ENCODE data around the gene BID. TPM values are rescaled to one million over a fixed set of nuclear protein-coding genes. Genes with fewer than 3 reads are reported as not detected.

Gene BID
- total and polyA plus RNA-seq, 2 of the 8 experiments (the other 6 are each of a cell fraction or from before 2014, with no cell fraction given), result 39.3 to 114 TPM

DNA sequence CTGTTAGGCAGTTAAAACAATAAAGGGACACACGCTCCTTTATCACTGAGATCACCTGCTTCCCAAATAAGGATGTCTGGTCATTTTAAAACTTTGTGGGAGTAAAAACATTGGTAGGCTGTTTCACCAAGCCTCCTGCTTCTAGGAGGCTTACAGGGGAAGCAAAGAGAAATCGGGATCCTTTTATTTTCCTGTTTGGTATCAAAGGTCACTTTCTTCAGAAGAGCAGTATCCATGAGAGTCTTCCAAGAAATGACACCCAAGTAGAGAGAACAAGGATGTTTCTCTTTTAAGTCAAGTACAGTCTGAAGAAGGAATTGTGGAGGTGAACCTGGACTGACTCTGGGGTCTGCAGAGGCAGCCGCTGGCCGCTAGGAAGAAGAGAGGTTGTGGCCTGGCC lies 36.9 kb upstream of the BID start:
- Histone ChIP-seq H3K79me1 (ENCODE audit: low read depth, low read length) (no peaks in the 10 kb centered on the region), H4K20me1 (replicated peaks in 1 of 2; ENCODE audit: control insufficient read depth in 1 of 2, insufficient read depth in 2 of 2, low read length in 2 of 2) (peaks cover 0 to 1% of the 10 kb centered on the region in 2 experiments), H3K27ac (ENCODE audit: low read depth, low read length) (no peak overlapping the region), H2AK5ac (ENCODE audit: low read depth, low read length) (no peak overlapping the region), H3K27me3 (replicated peaks in 1 of 4; ENCODE audit: control insufficient read depth in 3 of 4, extremely low read depth in 1 of 4, insufficient read depth in 3 of 4, low read length in 3 of 4) (no peaks in the 10 kb centered on the region), H4K5ac (ENCODE audit: insufficient read length, low read depth, low read length) (no peak overlapping the region), H3K9ac (replicated peaks in 1 of 4; ENCODE audit: extremely low read depth in 1 of 4, low read depth in 3 of 4, low read length in 3 of 4) (no peak overlapping the region), H3K36me3 (ENCODE audit: control insufficient read depth in 2 of 4, insufficient read depth in 4 of 4, low read length in 3 of 4) (peaks cover 0 to 7% (median 0%) of the 10 kb centered on the region in 4 experiments; a peak in 3 of 8 replicates), H3K4me3 (ENCODE audit: extremely low read depth in 1 of 4, insufficient read depth in 2 of 4, low read depth in 3 of 4, low read length in 4 of 4) (no peak overlapping the region), H2BK120ac (replicated peaks; ENCODE audit: low read depth, low read length) (no peak overlapping the region), H3K23ac (ENCODE audit: insufficient read length) (no peak overlapping the region), H3K23me2 (ENCODE audit: low read depth, low read length) (no peaks in the 10 kb centered on the region), H3K14ac (ENCODE audit: insufficient read length) (no peak overlapping the region), H3K18ac (ENCODE audit: extremely low read depth, low read length) (no peak overlapping the region), H3K4me2 (ENCODE audit: insufficient read depth in 1 of 2, low read depth in 2 of 2, low read length in 2 of 2) (no peak overlapping the region), H3K79me2 (ENCODE audit: control insufficient read depth in 1 of 2, insufficient read depth in 2 of 2, low read length in 2 of 2) (no peaks in the 10 kb centered on the region), H3K4ac (replicated peaks; ENCODE audit: insufficient read length, low read depth, low read length) (no peak overlapping the region), H2BK15ac (ENCODE audit: low read length) (no peak overlapping the region), H3K4me1 (replicated peaks in 1 of 4; ENCODE audit: control insufficient read depth in 3 of 4, insufficient read depth in 4 of 4, low read length in 3 of 4) (peaks cover 0 to 1% (median 0%) of the 10 kb centered on the region in 4 experiments; a peak in 2 of 7 replicates), H3K9me3 (ENCODE audit: insufficient read depth in 2 of 2, low read depth in 1 of 2, low read length in 1 of 2) (no peaks in the 10 kb centered on the region), H2BK5ac (ENCODE audit: low read depth, low read length) (no peak overlapping the region), H4K91ac (replicated peaks; ENCODE audit: insufficient read length, low read length) (no peak overlapping the region), H4K8ac (ENCODE audit: extremely low read depth, insufficient read depth, low read length) (no peak overlapping the region), H3K56ac (replicated peaks; ENCODE audit: insufficient read length, low read depth, low read length) (no peak overlapping the region), H2AFZ (ENCODE audit: low read length) (no peak overlapping the region), H2BK20ac (ENCODE audit: low read length) (no peak overlapping the region), H2BK12ac (ENCODE audit: low read depth, low read length) (no peak overlapping the region)
- ChIA-PET CTCF (ENCODE audit: partially characterized antibody) (interaction anchor here (0.9 to 4.1 kb wide), 4 partner anchors 10 to 265 kb away, joined by 3 to 22 read pairs (median 6); no protein-coding TSS in a partner anchor), POLR2A (ENCODE audit: partially characterized antibody) (interaction anchor here (1.0 kb wide), 1 partner anchor 15 kb away, joined by 4 read pairs; no protein-coding TSS in a partner anchor)
- FAIRE-seq (no peak), DNase-seq (ENCODE audit: low read depth in 1 of 2, low spot score in 2 of 2) (no peak)
- 96% methylated on average over 4 of the region's 4 CpGs; no CpG with 5 or more reads in 1 of the 2 experiments for WGBS, 2 experiments (ENCODE audit: extremely low coverage in 1 of 2, insufficient coverage in 1 of 2, insufficient read length in 1 of 2, insufficient replicate concordance in 2 of 2, low coverage in 1 of 2, low lambda C conversion rate in 2 of 2, missing lambda C conversion rate in 1 of 2)
- TF ChIP-seq TCF12 (IDR thresholded peaks at IDR 0.05; ENCODE audit: low read depth, low read length) (no peak), NRF1 (IDR thresholded peaks at IDR 0.05; ENCODE audit: low read depth, low read length) (no peak), YY1 (IDR thresholded peaks at IDR 0.05; ENCODE audit: low read depth, low read length) (no peak), SAP30 (IDR thresholded peaks at IDR 0.05; ENCODE audit: insufficient read depth, insufficient replicate concordance, low read length) (no peak), ASH2L (IDR thresholded peaks at IDR 0.05; ENCODE audit: low read length) (no peak), EGR1 (IDR thresholded peaks at IDR 0.05; ENCODE audit: borderline replicate concordance, low read depth, low read length) (no peak), CREB1 (IDR thresholded peaks at IDR 0.05) (no peak), ATF2 (IDR thresholded peaks at IDR 0.05; ENCODE audit: low read length) (no peak), SIX5 (IDR thresholded peaks at IDR 0.05; ENCODE audit: low read depth, low read length) (no peak), HDAC2 (IDR thresholded peaks at IDR 0.05; ENCODE audit: borderline replicate concordance in 1 of 2, low read depth in 2 of 2, low read length in 2 of 2) (no peak), CEBPB (IDR thresholded peaks at IDR 0.05; ENCODE audit: low read depth, low read length) (no peak)
